DND-41 (cell line): Measurements from ENCODE around the gene MRM2.

Experiments
- ATAC-seq: fragments of 200-7000 bp; cut with Tn5 transposase; 3 replicates; pipeline ENCODE4 v1.9.1; 2021; ENCODE audit warnings: low read depth; ENCODE audit not compliant: insufficient read depth
- DNase-seq: peaks from one replicate; pipeline ENCODE4 v3.0.0-alpha.2; 2020
- H2AFZ ChIP-seq: 2 replicates; pipeline ENCODE4 v1.6.0; 2012; ENCODE audit warnings: low read depth, low read length
- H3K27ac ChIP-seq: 2 replicates; pipeline ENCODE4 v1.5.1; 2012; ENCODE audit warnings: low read length, inconsistent platforms
- H3K27me3 ChIP-seq: fragments of 200-600 bp; sonication (generic); 2 replicates; pipeline ENCODE4 v1.6.0; 2012; ENCODE audit warnings: low read length, mild to moderate bottlenecking, inconsistent platforms; ENCODE audit not compliant: insufficient read depth, poor library complexity
- H3K36me3 ChIP-seq: 2 replicates; pipeline ENCODE4 v1.5.1; 2012; ENCODE audit warnings: low read length, inconsistent platforms; ENCODE audit not compliant: insufficient read depth
- H3K4me1 ChIP-seq: 2 replicates; pipeline ENCODE4 v1.5.1; 2012; ENCODE audit warnings: mild to moderate bottlenecking, low read length; ENCODE audit not compliant: insufficient read depth
- H3K4me2 ChIP-seq: 2 replicates; pipeline ENCODE4 v1.6.0; 2012; ENCODE audit warnings: mild to moderate bottlenecking, moderate library complexity, low read length, inconsistent platforms; ENCODE audit not compliant: insufficient read depth
- H3K4me3 ChIP-seq, 2 experiments: fragments of 200-600 bp in 1 of 2; shearing (Covaris generic) in 1 of 2; 2 replicates each; pipeline ENCODE4 v1.5.1; 2012 to 2016; ENCODE audit warnings: inconsistent platforms in 2 of 2, low read length in 2 of 2, mild to moderate bottlenecking in 2 of 2, low read depth in 1 of 2, moderate library complexity in 1 of 2
- H3K79me2 ChIP-seq: 2 replicates; pipeline ENCODE4 v1.6.0; 2012; ENCODE audit warnings: low read length, inconsistent platforms; ENCODE audit not compliant: insufficient read depth
- H3K9ac ChIP-seq: 2 replicates; pipeline ENCODE4 v1.6.0; 2012; ENCODE audit warnings: low read depth, mild to moderate bottlenecking, inconsistent platforms, low read length, moderate library complexity
- H3K9me3 ChIP-seq: 2 replicates; pipeline ENCODE4 v1.5.1; 2012; ENCODE audit warnings: low read length, moderate library complexity, mild to moderate bottlenecking, inconsistent platforms; ENCODE audit not compliant: insufficient read depth, severe bottlenecking
- H4K20me1 ChIP-seq: 2 replicates; pipeline ENCODE4 v1.6.0; 2012; ENCODE audit warnings: low read length; ENCODE audit not compliant: insufficient read depth
- EZH2 ChIP-seq: IDR thresholded peaks from 3 replicates; pipeline ENCODE4 v1.6.1; 2012; ENCODE audit warnings: borderline replicate concordance, low read depth, mild to moderate bottlenecking, moderate library complexity, low read length, inconsistent platforms; ENCODE audit not compliant: severe bottlenecking
- TF ChIP-seq, protein P1 (sequence below): IDR thresholded peaks from 2 replicates; pipeline ENCODE4 v1.5.1; 2012; ENCODE audit warnings: borderline replicate concordance, low read length, moderate library complexity, mild to moderate bottlenecking; ENCODE audit not compliant: poor library complexity, severe bottlenecking; ENCODE audit errors: extremely low read depth

Gene MRM2

DNA sequence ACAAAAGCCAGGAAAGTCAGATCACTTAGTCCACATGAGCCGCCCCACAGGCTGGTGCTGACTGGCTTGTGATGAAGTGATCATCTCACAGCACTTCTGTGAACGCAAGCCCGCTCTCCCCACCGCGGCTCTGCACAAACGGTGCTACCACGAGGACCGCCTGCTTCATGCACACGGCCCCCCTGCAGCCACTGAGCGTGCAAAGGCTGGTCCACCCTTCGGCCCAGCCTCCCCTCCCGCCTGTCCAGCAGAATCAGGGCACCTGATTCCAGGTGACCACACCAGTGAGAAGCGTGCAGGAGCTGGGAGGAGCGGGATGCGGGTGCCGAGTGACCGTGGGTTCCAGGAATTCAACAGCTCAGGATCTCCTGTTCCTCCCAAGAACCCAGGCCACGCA is 41.4 kb downstream of the MRM2 start:
- Histone ChIP-seq H3K79me2 (peaks cover 4% of the 10 kb centered on the region), H4K20me1 (peaks cover 45% of the 10 kb centered on the region), H3K4me3 (no peak overlapping the region), H3K27me3 (no peaks in the 10 kb centered on the region), H3K9ac (no peak overlapping the region), H3K4me1 (no peaks in the 10 kb centered on the region), H3K36me3 (peaks cover 84% of the 10 kb centered on the region), H2AFZ (no peak overlapping the region), H3K4me2 (no peak overlapping the region), H3K9me3 (no peaks in the 10 kb centered on the region), H3K27ac (no peak overlapping the region)
- TF ChIP-seq, protein P1, sequence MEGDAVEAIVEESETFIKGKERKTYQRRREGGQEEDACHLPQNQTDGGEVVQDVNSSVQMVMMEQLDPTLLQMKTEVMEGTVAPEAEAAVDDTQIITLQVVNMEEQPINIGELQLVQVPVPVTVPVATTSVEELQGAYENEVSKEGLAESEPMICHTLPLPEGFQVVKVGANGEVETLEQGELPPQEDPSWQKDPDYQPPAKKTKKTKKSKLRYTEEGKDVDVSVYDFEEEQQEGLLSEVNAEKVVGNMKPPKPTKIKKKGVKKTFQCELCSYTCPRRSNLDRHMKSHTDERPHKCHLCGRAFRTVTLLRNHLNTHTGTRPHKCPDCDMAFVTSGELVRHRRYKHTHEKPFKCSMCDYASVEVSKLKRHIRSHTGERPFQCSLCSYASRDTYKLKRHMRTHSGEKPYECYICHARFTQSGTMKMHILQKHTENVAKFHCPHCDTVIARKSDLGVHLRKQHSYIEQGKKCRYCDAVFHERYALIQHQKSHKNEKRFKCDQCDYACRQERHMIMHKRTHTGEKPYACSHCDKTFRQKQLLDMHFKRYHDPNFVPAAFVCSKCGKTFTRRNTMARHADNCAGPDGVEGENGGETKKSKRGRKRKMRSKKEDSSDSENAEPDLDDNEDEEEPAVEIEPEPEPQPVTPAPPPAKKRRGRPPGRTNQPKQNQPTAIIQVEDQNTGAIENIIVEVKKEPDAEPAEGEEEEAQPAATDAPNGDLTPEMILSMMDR = no peak
- no peak for TF ChIP-seq EZH2
- ATAC-seq = no peak
- DNase-seq = no peak

DNA sequence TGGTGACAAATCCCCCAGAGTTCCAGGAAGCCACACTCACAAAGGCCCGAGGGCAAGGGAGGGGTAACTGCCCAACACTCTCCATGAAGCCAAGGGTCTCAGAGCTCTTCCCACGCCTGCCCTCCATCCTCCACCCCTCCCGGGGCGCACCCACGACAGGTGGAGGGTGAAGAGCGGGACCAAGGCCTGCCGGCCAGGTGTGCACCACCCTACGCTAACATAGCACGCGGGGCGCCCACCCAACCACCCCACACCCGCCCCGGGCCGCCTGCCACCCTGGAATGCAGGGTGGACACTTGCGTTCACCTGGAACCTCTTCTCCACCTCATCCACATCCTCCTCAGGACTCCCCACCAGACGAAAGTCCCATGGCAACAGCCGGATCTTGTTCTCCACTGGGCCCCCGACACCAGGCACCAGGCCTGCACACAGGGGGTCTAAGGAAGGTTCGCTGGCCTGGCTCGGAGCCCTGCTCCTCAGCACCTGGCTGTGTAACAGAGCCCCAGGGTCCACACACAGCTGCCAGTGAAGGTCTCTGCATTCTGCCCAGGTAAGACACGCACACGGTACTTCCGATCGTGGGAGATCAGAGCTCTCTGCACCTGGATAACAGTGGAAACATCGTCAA is 41.9 kb downstream of the MRM2 start:
- no peak overlapping the region for H3K4me2 ChIP-seq
- H3K79me2 ChIP-seq = peaks cover 4% of the 10 kb centered on the region
- no peaks in the 10 kb centered on the region for H3K4me1 ChIP-seq
- no peaks in the 10 kb centered on the region for H3K27me3 ChIP-seq
- H3K4me3 ChIP-seq = no peak overlapping the region
- H3K9me3 ChIP-seq = no peaks in the 10 kb centered on the region
- peaks cover 45% of the 10 kb centered on the region for H4K20me1 ChIP-seq
- ATAC-seq (no peak), DNase-seq (no peak)
- TF ChIP-seq, protein P1 = no peak
- TF ChIP-seq EZH2 = no peak
- peaks cover 89% of the 10 kb centered on the region for H3K36me3 ChIP-seq
- H3K9ac ChIP-seq = no peak overlapping the region
- H3K27ac ChIP-seq = no peak overlapping the region
- no peak overlapping the region for H2AFZ ChIP-seq

DNA sequence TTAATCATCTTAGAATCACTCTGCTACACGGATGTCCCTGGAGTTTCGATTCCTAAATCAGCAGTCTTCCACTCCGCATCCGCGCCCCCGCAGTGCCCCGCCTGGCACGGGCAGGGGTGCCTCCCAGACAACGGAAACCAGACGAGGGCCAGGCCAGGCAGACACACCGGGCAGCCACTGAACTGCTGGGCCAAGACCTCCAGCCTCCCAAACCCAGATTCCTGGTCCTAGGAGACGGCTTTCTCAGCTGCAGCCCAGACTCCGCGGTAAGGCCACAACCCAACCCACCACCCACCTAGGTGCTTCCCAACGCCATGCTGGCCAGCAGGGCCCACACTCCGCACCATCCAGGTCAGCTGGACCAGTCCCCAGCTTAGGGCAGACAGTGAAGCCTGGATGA is 42.5 kb downstream of the MRM2 start:
- H3K36me3 ChIP-seq = peaks cover 89% of the 10 kb centered on the region
- no peaks in the 10 kb centered on the region for H3K9me3 ChIP-seq
- no peaks in the 10 kb centered on the region for H3K27me3 ChIP-seq
- no peak overlapping the region for H3K27ac ChIP-seq
- no peak overlapping the region for H3K4me3 ChIP-seq
- no peak overlapping the region for H2AFZ ChIP-seq
- H3K4me2 ChIP-seq = no peak overlapping the region
- no peak for TF ChIP-seq EZH2
- TF ChIP-seq, protein P1 = no peak
- H4K20me1 ChIP-seq = peaks cover 45% of the 10 kb centered on the region
- ATAC-seq (no peak), DNase-seq (no peak)
- peaks cover 4% of the 10 kb centered on the region for H3K79me2 ChIP-seq
- no peak overlapping the region for H3K9ac ChIP-seq
- no peaks in the 10 kb centered on the region for H3K4me1 ChIP-seq

DNA sequence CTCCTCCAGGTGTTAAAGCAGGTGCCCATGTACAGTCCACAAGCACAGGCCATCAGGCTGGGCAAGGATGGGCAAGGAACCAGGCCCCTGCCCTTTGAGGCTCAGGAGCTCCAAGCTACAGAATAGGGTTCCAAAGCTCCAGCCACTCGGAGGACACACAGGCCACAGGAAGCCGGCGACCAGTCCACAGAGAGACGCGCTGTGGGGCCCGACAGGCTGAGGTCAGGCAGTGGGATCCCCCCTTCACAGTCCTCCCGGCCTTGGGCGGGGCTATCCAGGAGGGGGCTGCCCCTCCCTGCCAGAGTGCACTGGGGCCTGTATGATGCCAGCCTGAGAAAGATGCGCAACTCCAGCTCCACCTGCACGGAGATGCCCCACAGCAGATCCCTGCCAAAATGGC is 43.2 kb downstream of the MRM2 start:
- peaks cover 40% of the 10 kb centered on the region for H4K20me1 ChIP-seq
- H3K79me2 ChIP-seq = peaks cover 4% of the 10 kb centered on the region
- no peak overlapping the region for H3K4me3 ChIP-seq
- H3K36me3 ChIP-seq = peaks cover 87% of the 10 kb centered on the region
- ATAC-seq (no peak), DNase-seq (no peak)
- no peak overlapping the region for H3K4me2 ChIP-seq
- H3K9ac ChIP-seq = no peak overlapping the region
- H2AFZ ChIP-seq = no peak overlapping the region
- no peaks in the 10 kb centered on the region for H3K9me3 ChIP-seq
- no peaks in the 10 kb centered on the region for H3K4me1 ChIP-seq
- H3K27me3 ChIP-seq = no peaks in the 10 kb centered on the region
- TF ChIP-seq EZH2 = no peak
- TF ChIP-seq, protein P1 = no peak
- no peak overlapping the region for H3K27ac ChIP-seq
